GM18868 (cell line): ENCODE data around the gene TRIM41.
"Not testable (repeated sequence)": the region's sequence is repeated elsewhere in the genome, so short reads cannot be mapped to it uniquely, and the experiment has no call there.

Experiments
- ATAC-seq: cut with Tn5 transposase; IDR thresholded peaks from one replicate; pipeline ENCODE4 v1.9.1; 2021; ENCODE audit warnings: mild to moderate bottlenecking, moderate library complexity; ENCODE audit not compliant: unreplicated experiment

The TRIM41 gene

DNA sequence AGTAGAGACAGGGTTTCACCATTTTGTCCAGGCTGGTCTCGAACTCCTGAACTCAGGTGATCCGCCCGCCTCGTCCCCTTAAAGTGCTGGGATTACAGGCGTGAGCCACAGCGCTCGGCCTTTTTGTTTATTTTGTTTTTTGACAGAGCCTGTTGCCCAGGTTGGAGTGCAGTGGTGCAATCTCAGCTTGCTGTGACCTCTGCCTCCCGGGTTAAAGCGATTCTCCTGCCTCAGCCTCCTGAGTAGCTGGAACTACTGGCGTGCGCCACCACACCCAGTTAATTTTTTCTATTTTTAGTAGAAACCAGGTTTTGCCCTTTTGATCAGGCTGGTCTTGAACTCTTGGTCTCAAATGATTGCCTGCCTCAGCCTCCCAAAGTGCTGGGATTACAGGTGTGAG is 12.9 kb upstream of the TRIM41 start:
- ATAC-seq: not testable (repeated sequence)

DNA sequence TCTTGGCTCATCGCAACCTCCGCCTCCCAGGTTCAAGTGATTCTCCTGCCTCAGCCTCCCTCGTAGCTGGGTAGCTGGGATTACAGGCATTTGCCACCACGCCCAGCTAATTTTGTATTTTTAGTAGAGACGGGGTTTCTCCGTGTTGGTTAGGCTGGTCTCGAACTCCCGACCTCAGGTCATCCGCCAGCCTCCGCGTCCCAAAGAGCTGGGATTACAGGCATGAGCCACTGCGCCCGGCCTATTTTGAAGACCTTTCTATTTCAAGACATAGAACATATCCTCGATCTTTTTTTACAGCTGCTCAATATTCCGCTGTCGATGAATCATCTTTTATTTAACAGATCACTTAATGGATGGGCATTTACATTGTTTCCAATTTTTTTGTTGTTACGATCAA is 12.4 kb upstream of the TRIM41 start:
- not testable (repeated sequence) for ATAC-seq

DNA sequence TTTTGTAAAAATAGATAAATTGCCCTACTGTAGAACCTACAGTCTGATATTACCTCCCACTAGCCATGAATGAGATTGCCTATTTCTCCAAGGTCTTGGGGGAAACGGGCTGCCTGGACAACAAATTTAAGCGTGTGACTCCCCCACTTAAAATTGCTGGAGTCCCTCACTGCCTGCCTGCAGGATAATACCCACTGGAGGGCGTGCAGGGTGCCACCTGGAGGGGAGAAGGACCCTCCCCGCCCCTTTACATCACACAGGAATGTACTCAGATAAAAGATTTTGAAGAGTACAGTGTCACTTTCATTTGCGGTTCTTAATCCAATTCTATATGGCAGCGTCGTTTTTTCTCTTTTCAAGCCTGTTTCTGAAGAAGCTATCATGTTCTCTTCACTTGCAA is 11.9 kb upstream of the TRIM41 start:
- ATAC-seq: no peak

DNA sequence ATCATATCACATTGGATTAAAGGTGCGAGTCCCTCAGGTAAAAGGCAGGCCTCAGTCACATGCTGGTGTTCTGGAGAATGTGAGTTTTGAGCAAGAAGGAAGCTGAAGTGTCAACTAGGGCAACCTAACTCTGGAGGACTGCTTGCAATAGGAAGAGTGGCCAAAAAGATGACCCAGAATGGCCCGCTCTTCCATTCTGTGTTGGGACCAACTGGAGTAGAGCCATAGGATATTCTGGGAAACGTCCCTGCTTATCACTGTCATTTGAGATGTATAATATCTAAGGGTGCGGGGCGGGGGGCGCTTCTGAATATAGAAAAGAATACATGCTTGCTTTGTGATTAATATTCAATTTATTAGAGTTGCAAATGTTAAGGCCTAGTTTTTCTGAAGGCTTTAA is 11.0 kb upstream of the TRIM41 start:
- ATAC-seq: no peak

DNA sequence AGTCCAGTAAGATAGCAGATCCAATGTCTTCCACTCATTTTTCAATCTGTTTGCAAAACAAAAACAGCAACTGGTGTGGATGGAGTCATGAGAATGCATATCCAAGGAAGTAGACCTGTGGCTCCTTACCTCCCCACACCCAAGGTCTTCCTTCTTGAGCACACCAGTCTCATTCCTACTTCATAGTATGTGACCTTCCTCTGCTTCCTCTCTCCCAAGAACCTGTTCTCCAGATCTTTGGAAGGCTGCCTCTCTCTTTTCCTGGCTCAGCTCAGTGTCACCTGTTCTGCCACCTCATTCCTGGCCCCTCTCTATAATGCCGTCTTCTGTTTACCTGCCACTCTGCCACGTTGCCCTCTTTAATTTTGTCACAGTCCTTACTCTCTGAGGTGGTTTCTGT is 10.1 kb upstream of the TRIM41 start:
- ATAC-seq: no peak

DNA sequence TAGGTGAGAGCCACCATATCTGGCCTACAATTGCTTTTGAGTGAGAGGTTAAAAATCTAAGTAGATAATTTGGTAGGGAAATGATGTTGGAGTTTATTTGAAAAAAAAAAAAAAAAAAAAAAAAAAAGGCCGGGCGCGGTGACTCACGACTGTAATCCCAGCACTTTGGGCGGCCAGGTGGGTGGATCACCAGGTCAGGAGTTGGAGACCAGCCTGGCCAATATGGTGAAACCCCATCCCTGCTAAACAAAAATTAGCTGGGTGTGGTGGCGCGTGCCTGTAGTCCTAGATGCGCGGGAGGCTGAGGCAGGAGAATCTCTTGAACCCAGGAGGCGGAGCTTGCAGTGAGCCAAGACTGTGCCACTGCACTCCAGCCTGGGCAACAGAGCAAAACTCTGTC is 8.8 kb upstream of the TRIM41 start:
- ATAC-seq: not testable (repeated sequence)

DNA sequence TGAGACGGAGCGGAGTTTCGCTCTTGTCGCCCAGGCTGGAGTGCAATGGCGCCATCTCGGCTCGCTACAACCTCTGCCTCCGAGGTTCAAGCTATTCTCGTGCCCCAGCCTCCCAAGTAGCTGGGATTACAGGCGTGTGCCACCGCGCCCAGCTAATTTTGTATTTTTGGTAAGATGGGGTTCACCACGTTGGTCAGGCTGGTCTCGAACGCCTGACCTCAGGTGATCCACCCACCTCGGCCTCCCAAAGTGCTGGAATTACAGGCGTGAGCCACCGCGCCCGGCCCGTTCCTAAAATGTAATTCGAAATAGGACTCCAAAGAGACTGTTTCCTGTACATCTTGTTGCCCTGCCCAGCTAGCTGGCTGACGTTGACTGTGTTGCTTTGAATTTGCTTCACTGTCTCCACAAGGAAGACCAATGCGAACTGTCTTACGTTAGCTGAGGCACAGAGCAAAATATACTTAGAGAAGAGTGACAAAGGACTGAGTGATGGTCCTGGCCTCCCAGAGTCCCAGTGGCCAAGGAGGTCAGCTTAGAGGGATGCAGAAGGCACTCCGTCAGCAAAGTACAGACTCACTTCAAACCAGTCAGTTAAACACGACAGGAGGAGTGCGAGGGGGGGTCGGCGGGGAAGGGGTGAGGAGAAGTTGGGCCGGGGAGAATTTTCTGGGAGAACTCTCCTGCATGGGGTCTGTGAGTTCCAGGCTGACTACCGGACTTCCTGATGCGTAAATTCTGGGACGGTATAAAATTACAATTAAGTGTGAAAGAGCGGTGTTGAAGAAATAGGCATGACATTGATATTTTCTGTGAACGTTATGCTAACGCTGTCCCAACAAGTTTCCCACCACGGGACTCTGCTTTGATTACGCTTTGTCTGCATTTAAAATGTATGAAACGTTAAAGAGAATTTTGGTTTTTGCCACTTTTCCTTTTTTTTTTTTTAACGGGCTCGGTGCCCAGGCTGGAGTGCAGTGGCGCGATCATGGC is 6.8 kb upstream of the TRIM41 start:
- ATAC-seq: no peak

DNA sequence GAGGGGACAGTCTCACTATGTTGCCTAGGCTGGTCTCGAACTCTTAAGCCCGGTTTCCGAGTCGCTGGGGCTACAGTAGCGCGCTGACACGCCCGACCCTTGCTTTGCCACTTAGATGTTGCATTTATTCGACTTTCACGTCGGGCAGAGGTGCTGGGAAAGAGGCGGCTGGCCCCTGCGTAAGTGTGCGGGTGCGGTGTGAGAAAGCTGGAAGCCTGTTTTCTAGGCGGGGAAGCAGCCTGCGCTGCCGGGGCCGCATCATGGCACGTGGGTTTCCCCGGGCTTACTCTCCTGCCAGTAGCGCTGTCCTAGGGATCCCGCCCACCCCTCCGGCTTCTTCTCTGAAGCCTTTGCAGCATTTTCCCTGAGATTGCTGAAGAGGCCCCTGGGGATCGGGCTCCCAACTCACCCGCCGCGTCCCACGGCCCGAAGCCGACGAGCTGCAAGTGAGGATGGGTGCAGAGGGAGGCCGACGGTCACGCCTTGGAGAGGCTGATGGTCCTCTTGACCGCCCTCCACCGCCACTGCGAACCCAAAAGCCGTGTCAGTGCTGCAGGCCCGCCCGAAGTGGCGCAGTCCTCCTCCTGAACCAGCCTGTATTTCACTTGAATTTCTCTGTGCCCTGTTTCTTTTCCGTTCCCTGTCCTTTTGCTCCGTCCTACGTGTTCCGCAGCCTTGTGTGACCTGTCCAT is 5.8 kb upstream of the TRIM41 start:
- no peak for ATAC-seq

DNA sequence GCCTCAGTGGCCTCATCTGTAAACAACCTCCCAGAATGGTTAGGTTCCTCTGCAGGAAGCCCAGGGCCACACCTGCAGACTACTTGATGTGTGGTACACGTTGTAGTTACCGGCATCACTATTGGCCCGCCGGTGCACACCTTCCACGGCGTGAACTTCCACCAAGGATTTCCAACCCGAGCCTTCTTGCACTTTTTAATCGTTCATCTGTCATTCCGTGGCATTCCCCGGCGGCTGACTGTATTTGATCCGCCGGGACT is 5.3 kb upstream of the TRIM41 start:
- no peak for ATAC-seq

DNA sequence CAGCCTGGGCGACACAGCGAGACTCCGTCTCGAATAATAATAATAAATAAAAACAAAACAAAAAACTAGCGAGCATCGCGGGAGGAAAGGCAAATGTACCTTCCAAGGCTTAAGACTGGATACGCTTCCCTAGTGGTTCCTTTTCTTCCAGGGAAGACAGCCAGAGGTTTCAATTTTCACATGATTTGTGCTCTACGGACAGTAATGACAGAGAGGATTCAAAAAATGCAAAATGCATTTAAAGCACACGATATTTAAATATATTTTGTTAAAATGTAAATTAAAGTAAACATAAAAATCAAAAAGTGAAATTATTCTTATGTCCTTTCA is 4.3 kb upstream of the TRIM41 start:
- ATAC-seq: no peak

DNA sequence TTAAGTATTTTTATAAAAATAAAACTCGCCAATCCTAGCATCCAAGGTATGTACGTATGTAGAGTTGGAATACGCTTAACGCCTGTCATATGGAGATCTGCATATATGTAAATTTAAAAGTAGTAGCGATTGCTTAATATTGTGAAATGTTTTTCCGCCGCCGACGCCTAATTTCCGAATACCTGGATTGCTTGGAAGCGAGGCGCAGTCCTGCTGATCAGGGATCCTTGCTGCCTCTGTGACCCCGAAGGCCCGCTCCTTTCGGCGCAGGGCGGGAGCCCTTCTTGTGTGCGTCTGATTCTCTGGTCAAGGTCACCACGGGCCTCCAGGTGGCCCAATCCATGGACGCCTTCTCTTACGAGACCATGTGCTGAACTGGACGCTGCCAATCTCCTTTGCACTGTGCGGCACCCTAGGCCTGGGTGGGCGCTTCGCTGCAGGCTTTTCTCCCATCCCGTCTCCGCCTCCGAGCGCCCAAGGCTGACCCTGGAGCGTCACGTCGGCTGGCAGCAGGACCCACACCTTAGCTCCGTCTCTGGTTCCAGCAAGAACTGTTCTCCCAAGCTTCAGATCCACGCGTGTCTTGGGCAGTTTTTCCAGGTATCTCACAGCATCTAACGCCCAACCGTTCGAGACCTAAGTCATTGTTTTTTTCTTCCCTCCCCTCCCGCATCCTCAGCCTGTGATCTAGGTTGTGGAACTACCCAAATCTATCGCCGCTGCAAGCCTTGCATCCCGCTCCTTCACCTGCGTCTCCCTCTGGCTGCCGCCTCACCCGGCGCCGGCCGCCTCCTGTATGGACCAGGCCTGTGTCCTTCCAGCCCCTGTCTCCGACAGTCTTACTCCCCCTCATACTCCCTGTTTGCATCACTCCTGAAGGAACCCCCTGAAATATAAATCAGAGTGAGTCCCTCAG is 3.6 kb upstream of the TRIM41 start:
- no peak for ATAC-seq

DNA sequence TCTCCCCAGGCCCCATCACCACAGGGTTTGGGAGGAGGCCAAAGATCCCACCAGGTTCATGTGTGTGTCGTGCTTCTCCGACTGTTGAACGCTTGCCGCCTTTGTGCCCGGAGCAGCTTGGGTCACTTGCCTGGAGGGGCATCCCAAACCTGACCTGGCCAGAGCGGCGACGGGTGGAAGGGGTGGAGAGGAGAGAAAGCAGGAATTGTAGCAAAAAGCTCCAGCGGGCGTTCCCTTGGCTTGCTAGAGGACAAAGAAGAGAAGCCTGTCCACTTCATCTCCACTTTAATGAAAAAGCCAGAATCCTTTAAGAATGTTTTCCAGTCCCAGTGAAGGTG is 2.9 kb upstream of the TRIM41 start:
- ATAC-seq: no peak

DNA sequence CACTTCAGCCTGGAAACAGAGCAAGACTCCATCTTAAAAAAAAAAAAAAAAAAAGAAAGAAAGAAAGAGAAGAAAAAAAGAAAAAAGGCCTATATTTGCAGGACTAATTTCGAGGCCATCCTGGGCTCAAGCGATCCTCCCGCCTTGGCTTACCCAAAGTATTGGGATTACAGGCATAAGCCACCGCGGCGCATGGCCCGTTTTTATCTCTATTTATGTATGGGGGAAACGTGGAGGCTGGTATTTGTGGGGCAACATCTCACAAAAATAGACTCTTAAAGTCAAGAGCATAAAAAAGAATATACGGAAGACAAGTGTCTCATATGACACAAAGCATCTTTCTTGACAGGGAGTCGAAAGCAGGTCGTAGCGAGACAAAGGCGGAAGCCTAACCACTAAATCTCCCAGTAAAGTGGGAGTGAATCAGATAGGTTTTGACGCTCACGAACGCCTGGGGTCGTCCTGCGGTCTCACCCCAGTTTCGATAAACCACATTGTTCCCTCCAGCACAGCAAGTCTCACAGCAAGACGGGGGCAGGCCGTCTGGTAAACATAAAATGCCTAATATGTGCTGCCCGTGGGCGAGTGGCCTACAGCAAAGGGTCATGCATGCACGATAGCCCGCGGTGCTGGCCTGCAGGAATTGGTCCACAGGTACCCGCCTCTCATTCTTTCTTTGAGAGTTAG is 1.8 kb upstream of the TRIM41 start:
- ATAC-seq: no peak

DNA sequence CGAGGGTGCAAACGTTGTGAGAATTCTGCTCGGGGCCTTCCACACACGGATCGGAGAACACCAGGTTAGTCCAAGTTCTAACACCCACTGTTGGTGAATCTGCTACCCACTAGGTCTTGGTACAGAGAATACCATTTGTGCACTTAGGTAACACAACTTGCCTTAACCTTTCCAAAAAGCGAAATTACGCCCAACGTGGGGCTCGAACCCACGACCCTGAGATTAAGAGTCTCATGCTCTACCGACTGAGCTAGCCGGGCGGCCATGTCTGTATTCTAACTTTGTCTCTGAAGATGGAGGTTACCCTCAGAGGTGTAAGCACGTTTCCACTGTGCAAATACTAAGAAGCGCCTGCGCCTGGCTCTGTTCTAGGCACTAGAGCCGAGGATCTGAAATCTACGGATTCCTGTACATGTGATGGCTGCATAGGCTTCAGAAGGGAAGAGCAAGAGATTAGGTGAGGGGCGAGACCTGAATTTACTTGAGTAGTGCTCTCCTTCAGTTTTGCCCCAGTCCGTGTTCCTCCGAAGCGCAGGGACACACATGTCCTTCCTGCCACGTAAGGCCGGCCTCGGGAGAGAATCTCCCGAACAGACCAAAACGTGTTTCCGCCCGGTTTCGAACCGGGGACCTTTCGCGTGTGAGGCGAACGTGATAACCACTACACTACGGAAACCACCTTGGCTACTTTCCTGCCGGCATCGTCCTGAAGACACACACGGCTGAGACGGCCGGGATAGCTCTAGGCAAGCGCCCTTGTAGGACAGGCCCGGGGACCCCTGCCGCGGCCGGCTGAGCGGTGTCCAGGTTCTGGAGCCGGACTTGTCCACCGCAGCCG is 1.1 kb upstream of the TRIM41 start:
- peak; percentile 29 for ATAC-seq

DNA sequence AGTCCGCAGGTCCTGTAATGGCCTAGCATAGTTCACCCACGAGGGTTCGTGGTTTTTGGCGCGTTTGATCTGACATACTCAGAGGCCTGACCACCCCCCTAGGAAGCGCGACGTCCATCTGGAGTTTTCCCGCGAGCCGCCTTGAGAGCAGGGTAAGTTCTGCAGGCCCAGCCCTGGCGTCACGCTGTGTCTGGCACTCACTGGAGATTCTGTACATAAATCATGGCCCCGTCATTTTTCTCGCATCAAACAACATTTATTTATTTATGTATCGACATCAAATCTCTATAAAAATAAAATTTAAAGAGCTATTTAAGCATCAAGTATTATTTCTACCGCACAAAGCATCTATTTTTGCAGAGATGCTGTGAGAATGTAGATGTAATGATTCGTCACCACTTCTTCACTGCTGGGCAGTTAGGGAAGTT is 437 bp upstream of the TRIM41 start:
- ATAC-seq: no peak

DNA sequence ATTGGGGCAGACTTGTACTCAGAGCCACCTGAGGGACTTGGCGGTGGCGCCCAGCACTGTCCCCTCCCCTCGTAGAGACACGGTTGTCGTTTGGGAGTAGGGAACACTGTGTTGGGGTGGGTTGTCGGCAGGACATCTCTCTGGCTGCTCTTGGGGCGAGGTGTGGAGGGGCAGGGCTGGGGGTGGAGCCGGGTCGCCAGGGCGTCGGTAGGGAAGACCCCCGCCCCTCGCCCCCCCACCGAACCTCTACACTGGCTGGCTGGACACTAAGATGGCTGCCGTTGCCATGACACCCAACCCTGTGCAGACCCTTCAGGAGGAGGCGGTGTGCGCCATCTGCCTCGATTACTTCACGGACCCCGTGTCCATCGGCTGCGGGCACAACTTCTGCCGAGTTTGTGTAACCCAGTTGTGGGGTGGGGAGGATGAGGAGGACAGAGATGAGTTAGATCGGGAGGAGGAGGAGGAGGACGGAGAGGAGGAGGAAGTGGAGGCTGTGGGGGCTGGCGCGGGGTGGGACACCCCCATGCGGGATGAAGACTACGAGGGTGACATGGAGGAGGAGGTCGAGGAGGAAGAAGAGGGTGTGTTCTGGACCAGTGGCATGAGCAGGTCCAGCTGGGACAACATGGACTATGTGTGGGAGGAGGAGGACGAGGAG is 778 bp downstream of the TRIM41 start:
- ATAC-seq: no peak

DNA sequence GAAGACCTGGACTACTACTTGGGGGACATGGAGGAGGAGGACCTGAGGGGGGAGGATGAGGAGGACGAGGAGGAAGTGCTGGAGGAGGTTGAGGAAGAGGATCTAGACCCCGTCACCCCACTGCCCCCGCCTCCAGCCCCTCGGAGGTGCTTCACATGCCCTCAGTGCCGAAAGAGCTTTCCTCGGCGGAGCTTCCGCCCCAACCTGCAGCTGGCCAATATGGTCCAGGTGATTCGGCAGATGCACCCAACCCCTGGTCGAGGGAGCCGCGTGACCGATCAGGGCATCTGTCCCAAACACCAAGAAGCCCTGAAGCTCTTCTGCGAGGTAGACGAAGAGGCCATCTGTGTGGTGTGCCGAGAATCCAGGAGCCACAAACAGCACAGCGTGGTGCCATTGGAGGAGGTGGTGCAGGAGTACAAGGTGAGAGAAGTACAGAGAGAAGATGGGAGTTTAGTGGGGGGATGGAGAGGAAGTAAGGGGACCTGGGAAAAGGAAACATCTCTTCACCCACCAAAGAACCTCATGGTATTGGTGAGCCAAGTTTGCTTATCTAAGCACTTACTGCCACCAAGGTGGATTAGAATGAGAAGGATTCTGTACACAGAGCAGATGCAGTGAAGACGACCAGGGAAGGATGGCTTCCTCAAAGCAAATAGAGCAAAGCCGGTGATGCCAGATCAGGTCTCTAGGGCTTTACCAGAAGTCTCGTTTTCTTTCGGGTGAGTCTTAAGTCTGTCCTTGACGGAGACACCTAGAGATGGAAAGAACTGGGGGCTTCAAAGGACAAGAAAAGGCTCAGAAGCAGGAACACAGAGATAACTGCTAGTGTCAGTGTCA is 1.5 kb downstream of the TRIM41 start:
- ATAC-seq: no peak

DNA sequence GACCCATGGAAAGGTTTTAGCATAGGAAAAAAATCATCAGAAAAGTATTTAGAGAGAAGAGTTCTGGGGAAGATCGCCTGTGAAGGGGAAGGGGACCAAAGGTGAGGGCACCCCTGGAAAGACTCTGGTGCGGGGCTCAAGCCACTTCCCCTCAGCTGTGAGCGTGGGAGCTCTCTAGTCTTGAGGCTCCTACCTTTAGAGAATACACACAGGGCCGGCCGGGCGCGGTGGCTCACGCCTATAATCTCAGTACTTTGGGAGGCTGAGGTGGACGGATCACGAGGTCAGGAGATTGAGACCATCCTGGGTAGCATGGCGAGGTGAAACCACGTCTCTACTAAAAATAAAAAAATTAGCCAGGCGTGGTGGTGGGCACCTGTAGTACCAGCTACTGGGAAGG is 6.9 kb downstream of the TRIM41 start:
- no peak for ATAC-seq

DNA sequence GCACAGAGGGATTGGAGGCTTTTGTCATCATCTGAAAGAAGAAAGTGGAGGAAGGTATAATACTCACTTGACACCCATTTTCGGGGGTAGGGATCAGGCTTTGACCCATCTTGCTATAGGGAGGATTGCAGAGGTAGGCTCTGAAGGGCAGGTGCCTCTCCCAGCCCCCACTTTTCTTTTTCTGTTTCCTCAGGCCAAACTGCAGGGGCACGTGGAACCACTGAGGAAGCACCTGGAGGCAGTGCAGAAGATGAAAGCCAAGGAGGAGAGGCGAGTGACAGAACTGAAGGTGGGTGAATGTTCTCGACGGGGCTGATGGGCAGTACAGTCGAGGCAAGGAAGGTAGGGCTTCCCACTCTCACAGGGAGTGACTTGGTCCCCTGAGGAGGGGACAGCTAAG is 7.5 kb downstream of the TRIM41 start:
- ATAC-seq: no peak
